Measurements from ENCODE around the gene RELT.

GRCh38 chr11:73333640-73334383 lies 42.4 kb upstream of the RELT start:
- no peak for TF ChIP-seq CTCF (IDR thresholded peaks at IDR 0.05)
- TF ChIP-seq POLR2A (IDR thresholded peaks at IDR 0.05): no peak
